NCI-H226 (cell line): ENCODE data around the gene HPF1.

Experiments used
- DNase-seq: peaks from one replicate; pipeline ENCODE4 v3.0.0-alpha.2; 2015

HPF1 gene

GRCh38 chr4:169730564-169730963 is 27.2 kb downstream of the HPF1 start:
- DNase-seq = no peak

GRCh38 chr4:169727616-169728015 is 30.1 kb downstream of the HPF1 start:
- no peak for DNase-seq

DNA sequence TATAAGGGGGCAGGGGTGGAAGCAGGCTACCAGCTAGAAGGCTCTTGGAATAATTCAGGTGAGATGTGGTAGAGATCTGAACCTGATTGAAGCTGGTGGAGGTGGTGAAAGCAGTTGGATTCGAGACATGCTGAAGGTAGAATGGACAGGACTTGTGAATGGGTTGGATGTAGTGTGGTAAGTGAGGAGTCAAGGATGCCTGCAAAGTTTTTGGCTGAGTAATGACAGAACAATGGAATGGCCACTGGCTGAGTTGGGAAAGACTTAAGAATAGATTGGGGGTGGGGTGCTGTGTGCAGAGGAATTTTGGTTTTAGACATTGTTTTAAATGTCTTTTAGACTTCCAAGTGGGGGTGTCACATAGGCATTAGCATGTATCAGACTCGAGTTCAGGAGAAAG is 33.5 kb downstream of the HPF1 start:
- DNase-seq = no peak

DNA sequence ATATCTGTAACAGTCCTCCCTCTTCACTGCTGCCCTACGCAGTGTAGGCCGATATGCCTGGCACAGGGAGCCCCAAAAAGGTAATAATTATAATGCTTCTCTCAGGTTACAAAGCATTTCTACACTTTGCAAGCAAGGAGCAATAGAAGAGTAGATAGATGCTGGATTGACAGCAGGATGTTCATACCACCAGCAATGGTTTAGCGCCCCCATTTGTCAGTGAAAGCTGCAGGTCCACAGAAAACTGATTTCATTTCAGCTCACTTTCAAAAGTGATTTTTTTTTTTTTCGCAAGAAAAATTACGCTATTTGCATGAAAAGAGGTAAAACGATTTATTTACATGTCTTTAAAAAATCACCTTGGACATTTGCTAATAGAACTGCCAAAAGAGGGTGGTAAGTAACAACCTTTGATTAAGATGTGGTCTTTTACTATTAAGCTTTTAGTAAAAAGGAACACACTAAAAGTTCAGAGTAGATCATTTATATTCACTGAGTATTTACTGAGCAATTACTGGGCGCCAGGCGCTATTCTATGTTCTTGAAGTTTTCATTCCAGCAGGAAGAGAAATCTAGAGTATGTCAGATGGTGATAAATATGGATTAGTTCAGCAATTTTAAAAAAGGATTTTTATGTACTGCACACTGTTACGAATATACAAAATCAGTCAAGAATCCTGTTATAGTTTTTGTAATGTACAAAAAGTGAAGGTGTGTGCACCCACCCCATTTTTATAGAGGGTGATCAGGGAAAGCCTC is 34.4 kb downstream of the HPF1 start:
- no peak for DNase-seq

GRCh38 chr4:169720529-169720928 is 37.2 kb downstream of the HPF1 start:
- DNase-seq = no peak

DNA sequence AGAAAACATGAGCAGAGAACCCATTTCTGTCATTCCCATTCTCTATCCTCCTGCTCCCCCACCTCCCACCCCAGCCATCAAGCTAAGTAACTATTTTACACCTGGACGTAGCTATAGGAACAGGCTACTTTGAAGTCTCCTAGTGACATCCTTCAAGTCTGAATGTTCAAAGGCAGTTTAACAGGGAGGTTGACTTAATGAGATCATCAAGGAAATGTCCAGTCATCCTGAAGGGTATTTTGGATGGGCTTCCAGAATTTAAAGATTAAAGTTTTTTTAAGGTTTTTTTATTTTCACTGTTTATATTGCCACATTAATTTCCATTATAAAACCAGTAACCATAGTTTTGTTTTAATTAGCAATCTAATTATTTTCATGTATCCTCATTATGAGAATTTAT is 41.1 kb downstream of the HPF1 start:
- no peak for DNase-seq

- no peak for DNase-seq
Measured at GRCh38 chr4:169715826-169716225, 41.9 kb downstream of the HPF1 start.

GRCh38 chr4:169707958-169708643 is 49.6 kb downstream of the HPF1 start:
- DNase-seq = no peak

- no peak for DNase-seq
Measured at GRCh38 chr4:169698331-169698730, 59.4 kb downstream of the HPF1 start.

GRCh38 chr4:169690787-169691186 is 67.0 kb downstream of the HPF1 start:
- DNase-seq = no peak

- DNase-seq = no peak
Measured at GRCh38 chr4:169689681-169690080, 68.1 kb downstream of the HPF1 start.

- DNase-seq = no peak
Measured at GRCh38 chr4:169682372-169683047, 75.2 kb downstream of the HPF1 start.
